Activated CD8-positive, alpha-beta memory T cell treated with anti-CD3 and anti-CD28 coated beads for 4 hours (primary cell): ENCODE results near the gene SNAI1.

Experiments used
- DNase-seq, 2 donors: peaks; one replicate each; pipeline ENCODE4 v3.0.0-alpha.2; 2020; ENCODE audit warnings: low read depth in 2 of 2

The SNAI1 gene

GRCh38 chr20:50013976-50014375, 31.2 kb downstream of the SNAI1 start:
- DNase-seq, result no peak

GRCh38 chr20:50014570-50015562, 32.1 kb downstream of the SNAI1 start:
- no peak for DNase-seq

- no peak for DNase-seq
These were observed 32.8 kb downstream of the SNAI1 start for GRCh38 chr20:50015636-50015992.

GRCh38 chr20:50015993-50016770, 33.4 kb downstream of the SNAI1 start:
- no peak for DNase-seq

GRCh38 chr20:50017160-50017559, 34.4 kb downstream of the SNAI1 start:
- DNase-seq, result no peak

GRCh38 chr20:50017576-50018248, 34.9 kb downstream of the SNAI1 start:
- DNase-seq, result no peak

- no peak for DNase-seq
These were observed 36.9 kb downstream of the SNAI1 start for GRCh38 chr20:50019466-50020256.

- DNase-seq, result no peak
These were observed 37.5 kb downstream of the SNAI1 start for GRCh38 chr20:50020288-50020687.

- DNase-seq, result no peak
These were observed 39.9 kb downstream of the SNAI1 start for GRCh38 chr20:50022676-50023075.

GRCh38 chr20:50023116-50023805, 40.5 kb downstream of the SNAI1 start:
- DNase-seq, result no peak

- DNase-seq, result no peak
These were observed 44.2 kb downstream of the SNAI1 start for GRCh38 chr20:50026746-50027575.

GRCh38 chr20:50027611-50028105, 44.9 kb downstream of the SNAI1 start:
- DNase-seq, result no peak

- no peak for DNase-seq
These were observed 46.4 kb downstream of the SNAI1 start for GRCh38 chr20:50029083-50029696.

GRCh38 chr20:50029697-50030461, 47.1 kb downstream of the SNAI1 start:
- DNase-seq, result no peak

- DNase-seq, result no peak
These were observed 50.3 kb downstream of the SNAI1 start for GRCh38 chr20:50032955-50033666.

GRCh38 chr20:50034567-50035180, 51.9 kb downstream of the SNAI1 start:
- no peak for DNase-seq

GRCh38 chr20:50036703-50037102, 53.9 kb downstream of the SNAI1 start:
- DNase-seq, result no peak
